Stimulated activated CD8-positive, alpha-beta memory T cell treated with anti-CD3 and anti-CD28 coated beads, Interleukin-7, amount 100 ng/mL, for 24 hours (primary cell): ENCODE results near the gene PMPCB.

Experiments
- DNase-seq: peaks from one replicate; pipeline ENCODE4 v3.0.0-alpha.2; 2020; ENCODE audit warnings: low read depth

PMPCB gene

GRCh38 chr7:103336761-103337160 is 39.5 kb downstream of the PMPCB start:
- no peak for DNase-seq

GRCh38 chr7:103338864-103339263 is 41.6 kb downstream of the PMPCB start:
- no peak for DNase-seq

- no peak for DNase-seq
Measured at GRCh38 chr7:103341466-103341865, 44.2 kb downstream of the PMPCB start.

- DNase-seq = no peak
Measured at GRCh38 chr7:103343332-103343731, 46.1 kb downstream of the PMPCB start.

- peak; percentile 4 for DNase-seq
Measured at GRCh38 chr7:103343758-103344452, 46.7 kb downstream of the PMPCB start.

GRCh38 chr7:103344453-103345149 is 47.4 kb downstream of the PMPCB start, which contains the start of gene DNAJC2:
Gene DNAJC2 (minus strand): TSS chr7:103344767. CDS start chr7:103344622, 145 bp downstream.
- peak; percentile 70 for DNase-seq

- no peak for DNase-seq
Measured at GRCh38 chr7:103346396-103346795, 49.2 kb downstream of the PMPCB start.

- peak; percentile 62 for DNase-seq
Measured at GRCh38 chr7:103347507-103348267, 50.5 kb downstream of the PMPCB start, which contains the start of gene PSMC2. Gene PSMC2 (plus strand): TSS chr7:103347643. CDS start chr7:103347712, 69 bp downstream.

- DNase-seq = no peak
Measured at GRCh38 chr7:103348452-103348851, 51.2 kb downstream of the PMPCB start.

- no peak for DNase-seq
Measured at GRCh38 chr7:103348959-103349358, 51.7 kb downstream of the PMPCB start.

GRCh38 chr7:103349805-103350204 is 52.6 kb downstream of the PMPCB start:
- no peak for DNase-seq
